AG10803 (cell line): ENCODE results near the gene S100A8.

Experiments
- DNase-seq: peaks from one replicate; pipeline ENCODE4 v3.0.0; 2010; ENCODE audit warnings: low read depth
- H3K4me3 ChIP-seq: 2 replicates; pipeline ENCODE4 v1.5.1; 2011; ENCODE audit warnings: mild to moderate bottlenecking, low read length, control low read depth
- CTCF ChIP-seq: conservative IDR thresholded peaks from 2 replicates; pipeline ENCODE4 v1.5.1; 2011; ENCODE audit warnings: mild to moderate bottlenecking, low read length, control low read depth, inconsistent platforms

S100A8 gene

GRCh38 chr1:153366261-153366660 lies 24.6 kb downstream of the S100A8 start:
- TF ChIP-seq CTCF, result no peak
- no peak overlapping the region for H3K4me3 ChIP-seq
- no peak for DNase-seq

- no peak for DNase-seq
- TF ChIP-seq CTCF, result no peak
- H3K4me3 ChIP-seq, result no peak overlapping the region
Measured at GRCh38 chr1:153365696-153366095, 25.2 kb downstream of the S100A8 start.

GRCh38 chr1:153364766-153365666 lies 25.9 kb downstream of the S100A8 start:
- TF ChIP-seq CTCF, result no peak
- DNase-seq, result no peak
- no peak overlapping the region for H3K4me3 ChIP-seq

GRCh38 chr1:153364156-153364555 lies 26.7 kb downstream of the S100A8 start:
- TF ChIP-seq CTCF, result no peak
- DNase-seq, result no peak
- no peak overlapping the region for H3K4me3 ChIP-seq

GRCh38 chr1:153363641-153364040 lies 27.2 kb downstream of the S100A8 start:
- no peak overlapping the region for H3K4me3 ChIP-seq
- no peak for DNase-seq
- no peak for TF ChIP-seq CTCF

- no peak for TF ChIP-seq CTCF
- no peak overlapping the region for H3K4me3 ChIP-seq
- DNase-seq, result no peak
Measured at GRCh38 chr1:153362187-153362775, 28.6 kb downstream of the S100A8 start.
